Activated CD8-positive, alpha-beta memory T cell treated with anti-CD3 and anti-CD28 coated beads for 48 hours (primary cell): ENCODE data around the gene GUF1.
A peak's percentile ranks its signal among the peaks of the same experiment; 100 is the strongest.
"Not testable (repeated sequence)": the region's sequence is repeated elsewhere in the genome, so short reads cannot be mapped to it uniquely, and the experiment has no call there.

Experiments
- DNase-seq, 3 experiments: peaks; one replicate each; pipeline ENCODE4 v3.0.0-alpha.2; 2020; ENCODE audit warnings: low read depth in 2 of 3, low spot score in 2 of 3

The GUF1 gene

DNA sequence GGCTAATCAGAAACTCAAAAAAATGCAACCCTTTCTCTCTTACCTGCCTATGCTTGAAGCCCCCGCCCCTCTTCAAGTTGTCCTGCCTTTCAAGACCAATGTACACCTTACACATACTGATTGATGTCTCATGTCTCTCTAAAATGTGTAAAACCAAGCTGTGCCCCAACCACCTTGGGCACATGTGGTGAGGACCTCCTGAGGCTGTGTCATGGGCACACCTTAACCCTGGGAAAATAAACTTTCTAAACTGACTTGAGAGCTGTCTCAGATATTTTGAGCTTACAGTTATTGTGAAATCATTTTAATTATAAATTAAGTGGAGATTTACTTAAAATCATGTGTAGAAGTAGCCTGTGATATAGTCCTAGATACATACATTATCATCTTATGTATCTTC is 22.2 kb downstream of the GUF1 start:
- no peak for DNase-seq

DNA sequence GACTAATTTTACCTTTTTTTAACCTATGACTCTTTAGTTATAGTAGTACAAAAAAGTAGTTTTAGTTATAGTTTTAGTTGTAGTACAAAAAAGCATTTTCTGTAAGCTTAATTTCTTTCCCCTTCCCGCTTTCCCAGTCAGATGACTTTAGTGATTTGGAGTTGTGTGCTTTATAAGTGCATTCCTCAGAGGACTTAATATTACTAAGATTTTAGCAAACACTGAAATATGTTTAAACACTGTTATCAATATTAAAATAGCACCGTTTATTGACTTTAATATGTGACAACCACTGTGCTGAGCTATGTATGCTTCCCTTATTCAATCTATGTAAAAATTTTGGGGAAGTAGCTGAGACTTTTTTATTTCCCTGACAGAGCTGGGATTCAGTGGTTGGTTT is 22.8 kb downstream of the GUF1 start:
- DNase-seq, result no peak

- DNase-seq, result no peak
Measured at GRCh38 chr4:44704673-44705072, 26.5 kb downstream of the GUF1 start.

- no peak for DNase-seq
Measured at GRCh38 chr4:44713125-44713524, 34.9 kb downstream of the GUF1 start.

- no peak for DNase-seq
Measured at GRCh38 chr4:44716597-44716996, 38.4 kb downstream of the GUF1 start.

GRCh38 chr4:44720371-44720770 is 42.2 kb downstream of the GUF1 start:
- DNase-seq, result no peak

- no peak for DNase-seq
Measured at GRCh38 chr4:44722001-44722400, 43.8 kb downstream of the GUF1 start.

GRCh38 chr4:44725166-44725565 is 46.9 kb downstream of the GUF1 start:
- DNase-seq, result no peak

GRCh38 chr4:44725726-44726037 is 47.5 kb downstream of the GUF1 start:
- no peak for DNase-seq

DNA sequence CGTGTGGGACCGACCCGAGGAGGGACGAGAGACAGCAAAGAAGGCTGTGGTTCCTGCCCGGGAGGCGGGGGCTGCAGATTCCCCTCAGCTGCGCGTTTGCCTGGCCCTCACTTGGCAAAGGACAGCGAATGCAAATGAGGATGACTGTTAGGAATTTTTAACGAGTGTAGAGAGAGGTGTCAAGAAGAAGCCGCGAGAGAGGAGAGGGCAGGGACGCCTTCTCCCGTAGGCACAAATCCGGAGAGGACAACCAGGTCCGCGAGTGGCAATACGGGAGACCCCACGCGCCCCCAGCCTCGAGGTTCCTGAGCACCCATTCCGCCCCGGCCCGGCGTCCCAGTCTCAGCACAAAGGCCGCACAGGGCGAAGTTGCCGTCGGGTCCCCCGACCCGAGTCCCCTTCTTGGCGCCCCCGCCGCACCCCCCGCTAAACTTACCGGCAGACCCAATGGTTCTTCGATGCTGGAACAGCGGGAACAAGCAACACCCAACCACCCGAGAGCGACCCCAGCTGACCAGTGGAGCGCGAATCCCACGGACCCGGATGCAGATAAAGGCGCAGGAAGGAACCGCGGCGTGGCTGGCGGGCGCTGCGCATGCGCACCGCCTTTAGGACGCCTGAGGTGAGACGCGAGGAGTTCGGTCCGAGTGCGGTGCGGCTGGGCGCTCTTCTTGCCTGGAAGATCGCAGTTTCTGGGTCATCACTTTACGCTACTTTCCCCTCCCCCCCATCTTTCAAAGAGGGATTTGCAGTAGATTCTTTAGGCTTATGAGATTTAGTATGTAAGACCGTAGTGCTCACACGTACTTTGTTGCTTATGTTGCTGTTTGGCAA is 48.0 kb downstream of the GUF1 start, which contains the start of gene GNPDA2:
Gene GNPDA2, minus strand, starts transcription at position 519 of the 834 bp plus-strand sequence. CDS start 4,349 bp downstream, outside the sequence.
- DNase-seq, result peak; percentile 53 to 69 (median 63)

GRCh38 chr4:44727471-44727870 is 49.3 kb downstream of the GUF1 start:
- no peak for DNase-seq

DNA sequence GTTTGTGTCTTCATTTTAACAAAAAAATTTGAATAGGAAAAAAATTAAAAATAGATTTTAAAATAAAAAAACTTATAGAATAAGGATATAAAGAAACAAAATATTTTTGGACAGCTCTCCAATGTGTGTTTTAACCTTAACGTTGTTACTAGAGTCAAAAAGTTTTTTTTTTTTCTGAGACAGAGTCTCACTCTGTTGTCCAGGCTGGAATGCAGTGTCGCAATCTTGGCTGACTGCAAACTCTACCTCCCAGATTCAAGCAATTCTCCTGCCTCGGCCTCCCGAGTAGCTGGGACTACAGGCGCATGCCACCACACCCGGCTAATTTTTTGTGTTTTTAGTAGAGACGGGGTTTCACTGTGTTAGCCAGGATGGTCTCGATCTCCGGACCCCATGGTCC is 50.5 kb downstream of the GUF1 start:
- DNase-seq, result not testable (repeated sequence)

DNA sequence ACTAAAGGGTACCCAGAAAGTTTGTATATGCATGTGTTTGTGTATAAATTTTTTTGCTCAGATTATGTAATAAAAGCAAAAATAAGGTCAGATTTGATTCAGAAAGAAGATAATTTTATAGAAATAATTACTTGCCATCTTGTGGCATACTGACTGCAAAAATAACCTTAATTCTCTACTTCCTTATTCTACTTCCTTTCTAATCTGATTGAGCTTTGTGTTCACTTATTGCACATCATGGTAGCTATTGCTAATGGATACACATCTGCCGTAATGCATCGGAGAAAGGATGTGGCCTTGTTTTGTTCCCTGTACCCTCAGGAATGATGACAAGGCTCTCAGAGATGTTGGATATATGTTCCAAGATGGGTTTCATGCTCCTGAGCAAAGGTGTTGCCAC is 58.7 kb downstream of the GUF1 start:
- DNase-seq, result no peak

- no peak for DNase-seq
Measured at GRCh38 chr4:44738615-44739014, 60.4 kb downstream of the GUF1 start.

GRCh38 chr4:44740201-44740600 is 62.0 kb downstream of the GUF1 start:
- no peak for DNase-seq
